ENCODE results near the gene PDE4D. TPM values are rescaled to one million over a fixed set of nuclear protein-coding genes. Genes with fewer than 3 reads are reported as not detected.

PDE4D gene
- total RNA-seq, 1 donor from 2014 or later, result 2.3 TPM

- Histone ChIP-seq H3K4me3 (no peak overlapping the region), H3K36me3 (no peaks in the 10 kb centered on the region), H3K79me2 (ENCODE audit: low read depth) (no peaks in the 10 kb centered on the region), H3K27ac (no peak overlapping the region), H3K9ac (no peak overlapping the region), H3K4me1 (peaks cover 7% of the 10 kb centered on the region), H3K4me2 (no peak overlapping the region), H3K9me3 (ENCODE audit: low read depth) (no peaks in the 10 kb centered on the region), H3K27me3 (no peaks in the 10 kb centered on the region), H3F3A (ENCODE audit: low read depth) (no peaks in the 10 kb centered on the region), H2AFZ (replicated peaks) (no peak overlapping the region), H4K20me1 (ENCODE audit: low read depth) (no peaks in the 10 kb centered on the region)
- peaks cover 4% of the 10 kb centered on the region for H3K4me1 Mint-ChIP-seq
- no peaks in the 10 kb centered on the region for H3K9me3 Mint-ChIP-seq
- no peak overlapping the region for H3K27ac Mint-ChIP-seq
- no peak for DNase-seq (ENCODE audit: low spot score)
- no peak for TF ChIP-seq CTCF (IDR thresholded peaks at IDR 0.05)
- TF ChIP-seq EZH2 (IDR thresholded peaks at IDR 0.05), result no peak
- TF ChIP-seq EZH2phosphoT487 (IDR thresholded peaks at IDR 0.05), result no peak
- H3K4me3 Mint-ChIP-seq, result no peak overlapping the region
- no peaks in the 10 kb centered on the region for H3K36me3 Mint-ChIP-seq
- H3K27me3 Mint-ChIP-seq (ENCODE audit: insufficient read depth, low read depth), result no peaks in the 10 kb centered on the region
Measured at GRCh38 chr5:59487068-59487686, 406.3 kb downstream of the PDE4D start.

GRCh38 chr5:59486508-59486907 lies 407.0 kb downstream of the PDE4D start:
- Mint-ChIP-seq H3K4me1 (peaks cover 4% of the 10 kb centered on the region), H3K4me3 (no peak overlapping the region)
- no peak overlapping the region for H3K4me3 ChIP-seq

GRCh38 chr5:59485629-59486439 lies 407.7 kb downstream of the PDE4D start:
- no peak for DNase-seq (ENCODE audit: low spot score)
- Mint-ChIP-seq H3K4me3 (no peak overlapping the region), H3K27me3 (ENCODE audit: insufficient read depth, low read depth) (no peaks in the 10 kb centered on the region), H3K4me1 (peaks cover 4% of the 10 kb centered on the region), H3K27ac (no peak overlapping the region), H3K36me3 (no peaks in the 10 kb centered on the region), H3K9me3 (no peaks in the 10 kb centered on the region)
- no peaks in the 10 kb centered on the region for H3F3A ChIP-seq (ENCODE audit: low read depth)
- no peaks in the 10 kb centered on the region for H4K20me1 ChIP-seq (ENCODE audit: low read depth)
- no peaks in the 10 kb centered on the region for H3K79me2 ChIP-seq (ENCODE audit: low read depth)
- no peak overlapping the region for H3K9ac ChIP-seq
- no peak overlapping the region for H3K27ac ChIP-seq
- no peaks in the 10 kb centered on the region for H3K36me3 ChIP-seq
- H3K4me1 ChIP-seq, result peaks cover 7% of the 10 kb centered on the region
- no peak for TF ChIP-seq EZH2 (IDR thresholded peaks at IDR 0.05)
- no peak for TF ChIP-seq CTCF (IDR thresholded peaks at IDR 0.05)
- TF ChIP-seq EZH2phosphoT487 (IDR thresholded peaks at IDR 0.05), result no peak
- no peaks in the 10 kb centered on the region for H3K9me3 ChIP-seq (ENCODE audit: low read depth)
- H3K27me3 ChIP-seq, result no peaks in the 10 kb centered on the region
- no peak overlapping the region for H3K4me2 ChIP-seq
- H3K4me3 ChIP-seq, result no peak overlapping the region
- no peak overlapping the region for H2AFZ ChIP-seq (replicated peaks)

More at GRCh38 chr5:59486508-59486907, 407.0 kb downstream of the PDE4D start:
- H3K9ac ChIP-seq, result no peak overlapping the region
- no peak for DNase-seq (ENCODE audit: low spot score)
- no peaks in the 10 kb centered on the region for H3K9me3 ChIP-seq (ENCODE audit: low read depth)
- TF ChIP-seq EZH2phosphoT487 (IDR thresholded peaks at IDR 0.05) (no peak), EZH2 (IDR thresholded peaks at IDR 0.05) (no peak), CTCF (IDR thresholded peaks at IDR 0.05) (no peak)
- Mint-ChIP-seq H3K27ac (no peak overlapping the region), H3K36me3 (no peaks in the 10 kb centered on the region), H3K9me3 (no peaks in the 10 kb centered on the region), H3K27me3 (ENCODE audit: insufficient read depth, low read depth) (no peaks in the 10 kb centered on the region)
- no peaks in the 10 kb centered on the region for H3F3A ChIP-seq (ENCODE audit: low read depth)
- H3K4me2 ChIP-seq, result no peak overlapping the region
- H3K27ac ChIP-seq, result no peak overlapping the region
- peaks cover 7% of the 10 kb centered on the region for H3K4me1 ChIP-seq
- no peak overlapping the region for H2AFZ ChIP-seq (replicated peaks)
- no peaks in the 10 kb centered on the region for H3K27me3 ChIP-seq
- no peaks in the 10 kb centered on the region for H3K36me3 ChIP-seq
- H4K20me1 ChIP-seq (ENCODE audit: low read depth), result no peaks in the 10 kb centered on the region
- H3K79me2 ChIP-seq (ENCODE audit: low read depth), result no peaks in the 10 kb centered on the region

Data from neural progenitor cell (in vitro differentiated cells).